GM19025 (cell line): Measurements from ENCODE around the gene MOSPD3.

Experiments
- ATAC-seq: cut with Tn5 transposase; IDR thresholded peaks from one replicate; pipeline ENCODE4 v1.9.1; 2021; ENCODE audit warnings: mild to moderate bottlenecking, low read depth, moderate library complexity; ENCODE audit not compliant: unreplicated experiment

Gene MOSPD3

GRCh38 chr7:100590077-100590737 lies 22.1 kb upstream of the MOSPD3 start:
- no peak for ATAC-seq

GRCh38 chr7:100591596-100591995 lies 20.7 kb upstream of the MOSPD3 start:
- ATAC-seq, result no peak

- ATAC-seq, result no peak
Observed at GRCh38 chr7:100595188-100595587, 17.2 kb upstream of the MOSPD3 start.

GRCh38 chr7:100598425-100598824 lies 13.9 kb upstream of the MOSPD3 start:
- no peak for ATAC-seq

GRCh38 chr7:100599911-100600729 lies 12.2 kb upstream of the MOSPD3 start:
- no peak for ATAC-seq

GRCh38 chr7:100600730-100601038 lies 11.7 kb upstream of the MOSPD3 start:
- ATAC-seq, result no peak

- no peak for ATAC-seq
Observed at GRCh38 chr7:100602889-100603725, 9.2 kb upstream of the MOSPD3 start.

- ATAC-seq, result no peak
Observed at GRCh38 chr7:100603726-100604027, 8.7 kb upstream of the MOSPD3 start.

GRCh38 chr7:100604028-100604975 lies 8.0 kb upstream of the MOSPD3 start:
- ATAC-seq, result peak; percentile 51

- ATAC-seq, result no peak
Observed at GRCh38 chr7:100604976-100605911, 7.1 kb upstream of the MOSPD3 start.

- no peak for ATAC-seq
Observed at GRCh38 chr7:100606313-100606712, 6.0 kb upstream of the MOSPD3 start.

GRCh38 chr7:100607111-100607510 lies 5.2 kb upstream of the MOSPD3 start:
- ATAC-seq, result no peak

GRCh38 chr7:100609958-100610357 lies 2.4 kb upstream of the MOSPD3 start:
- ATAC-seq, result no peak

- no peak for ATAC-seq
Observed at GRCh38 chr7:100612730-100613390, 520 bp downstream of the MOSPD3 start.

- ATAC-seq, result no peak
Observed at GRCh38 chr7:100613412-100614175, 1.3 kb downstream of the MOSPD3 start.

- ATAC-seq, result no peak
Observed at GRCh38 chr7:100614308-100614861, 2.0 kb downstream of the MOSPD3 start.

- no peak for ATAC-seq
Observed at GRCh38 chr7:100620239-100620638, 7.9 kb downstream of the MOSPD3 start.

- no peak for ATAC-seq
Observed at GRCh38 chr7:100620804-100621203, 8.5 kb downstream of the MOSPD3 start.
